ENCODE measurements around the gene DGCR6L. TPM values are rescaled to one million over a fixed set of nuclear protein-coding genes. Genes with fewer than 3 reads are reported as not detected.
"Not testable (repeated sequence)": the region's sequence is repeated elsewhere in the genome, so short reads cannot be mapped to it uniquely, and the experiment has no call there.

Gene DGCR6L
- total RNA-seq, 2 experiments from 2014 or later: 35.1 to 38.2 TPM

DNA sequence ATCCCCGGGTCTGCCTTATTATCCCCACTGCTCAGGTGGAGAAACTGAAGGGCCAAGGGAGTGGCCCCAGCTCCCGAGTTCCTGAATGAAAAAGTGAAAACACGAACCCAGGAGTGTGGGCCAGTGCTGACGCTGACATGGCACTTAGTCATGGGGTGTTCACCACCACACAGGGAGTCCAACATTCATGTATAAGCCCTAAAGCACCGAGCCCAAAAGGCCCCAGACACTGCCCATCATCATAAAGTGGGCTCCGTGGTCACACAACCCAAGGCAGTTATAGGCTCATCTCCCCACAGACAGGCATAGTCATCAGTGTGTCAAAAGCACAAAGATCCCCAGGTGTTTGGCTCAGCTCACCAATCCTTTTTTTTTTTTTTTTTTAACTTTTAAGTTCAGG, 32.7 kb upstream of the DGCR6L start:
- not testable (repeated sequence) for H3K4me3 Mint-ChIP-seq, H3K27ac Mint-ChIP-seq, DNase-seq

DNA sequence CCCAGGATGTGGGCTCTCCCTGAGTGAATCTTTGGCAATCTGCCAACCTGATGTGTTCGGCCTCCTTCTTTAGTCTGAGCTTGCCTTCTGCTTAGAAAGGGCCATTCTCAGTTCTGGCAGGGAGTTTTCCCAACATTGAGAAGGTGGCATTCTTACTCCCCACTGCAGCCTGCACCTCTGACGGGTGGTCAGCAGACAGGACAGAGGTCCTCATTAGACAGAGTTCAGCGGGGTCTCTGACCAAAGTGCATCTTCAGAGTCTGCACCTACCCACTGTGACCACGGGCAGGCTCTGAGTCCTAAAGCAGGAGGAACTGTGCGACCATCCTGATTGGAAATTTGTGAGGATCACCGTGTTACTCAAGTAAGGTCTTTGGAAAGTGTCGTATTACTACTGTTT, 26.7 kb upstream of the DGCR6L start:
- DNase-seq, H3K27ac Mint-ChIP-seq, H3K9me3 Mint-ChIP-seq, H3K27me3 Mint-ChIP-seq, H3K36me3 Mint-ChIP-seq, H3K4me1 Mint-ChIP-seq, H3K4me3 Mint-ChIP-seq: not testable (repeated sequence)

More for the DNA sequence above, 32.7 kb upstream of the DGCR6L start:
- H3K27me3 Mint-ChIP-seq, H3K9me3 Mint-ChIP-seq, H3K36me3 Mint-ChIP-seq, H3K4me1 Mint-ChIP-seq: not testable (repeated sequence)

DNA sequence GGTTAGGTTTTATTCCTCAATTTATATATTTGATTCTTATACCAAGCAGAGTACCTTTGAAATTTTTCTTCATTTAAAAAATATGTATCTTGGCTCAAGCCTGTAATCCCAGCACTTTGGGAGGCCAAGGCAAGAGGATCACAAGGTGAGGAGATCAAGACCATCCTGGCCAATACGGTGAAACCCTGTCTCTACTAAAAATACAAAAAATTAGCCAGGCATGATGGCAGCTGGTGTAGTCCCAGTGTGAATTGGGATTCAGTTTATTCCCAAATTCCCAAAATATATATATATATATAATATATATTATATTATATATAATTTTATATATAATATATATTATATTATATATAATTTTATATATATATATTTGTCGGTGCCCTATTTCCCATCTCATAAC, 18.4 kb upstream of the DGCR6L start:
- not testable (repeated sequence) for H3K27ac Mint-ChIP-seq, H3K4me1 Mint-ChIP-seq, H3K36me3 Mint-ChIP-seq, H3K9me3 Mint-ChIP-seq, DNase-seq, H3K4me3 Mint-ChIP-seq, H3K27me3 Mint-ChIP-seq

DNA sequence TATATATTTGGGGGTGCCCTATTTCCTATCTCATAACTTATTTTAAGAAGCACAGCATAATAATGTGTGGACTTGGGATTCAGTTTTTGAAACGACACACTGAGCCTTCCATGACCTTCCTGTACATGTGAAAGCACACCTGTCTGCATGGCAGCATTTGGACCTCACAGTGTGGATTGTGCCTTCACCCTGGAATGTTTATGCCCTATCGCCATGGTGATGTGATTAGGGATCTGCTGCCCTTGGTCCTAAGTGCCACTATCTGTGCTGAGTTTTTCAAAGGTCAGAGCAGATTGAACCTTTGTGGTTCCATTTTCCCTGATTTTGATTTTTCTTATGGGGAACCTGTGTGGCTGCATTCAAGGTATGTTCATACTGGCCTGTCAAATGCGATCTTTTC, 17.9 kb upstream of the DGCR6L start:
- H3K4me1 Mint-ChIP-seq, H3K27ac Mint-ChIP-seq, H3K9me3 Mint-ChIP-seq, DNase-seq, H3K36me3 Mint-ChIP-seq, H3K4me3 Mint-ChIP-seq, H3K27me3 Mint-ChIP-seq: not testable (repeated sequence)

DNA sequence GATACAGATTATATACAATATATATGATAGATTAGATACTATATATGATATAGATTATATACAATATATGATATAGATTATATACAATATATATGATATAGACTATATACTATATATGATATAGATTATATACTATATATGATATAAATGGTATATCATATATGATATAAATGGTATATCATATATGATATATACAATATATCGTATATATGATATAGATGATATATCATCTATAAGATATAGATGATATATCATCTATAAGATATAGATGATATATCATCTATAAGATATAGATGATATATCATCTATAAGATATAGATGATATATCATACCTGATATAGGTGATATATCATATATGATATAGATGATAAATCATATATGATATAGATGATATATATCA, 16.7 kb upstream of the DGCR6L start:
- H3K27me3 Mint-ChIP-seq, H3K4me1 Mint-ChIP-seq, H3K27ac Mint-ChIP-seq, H3K4me3 Mint-ChIP-seq, H3K36me3 Mint-ChIP-seq, DNase-seq, H3K9me3 Mint-ChIP-seq: not testable (repeated sequence)

DNA sequence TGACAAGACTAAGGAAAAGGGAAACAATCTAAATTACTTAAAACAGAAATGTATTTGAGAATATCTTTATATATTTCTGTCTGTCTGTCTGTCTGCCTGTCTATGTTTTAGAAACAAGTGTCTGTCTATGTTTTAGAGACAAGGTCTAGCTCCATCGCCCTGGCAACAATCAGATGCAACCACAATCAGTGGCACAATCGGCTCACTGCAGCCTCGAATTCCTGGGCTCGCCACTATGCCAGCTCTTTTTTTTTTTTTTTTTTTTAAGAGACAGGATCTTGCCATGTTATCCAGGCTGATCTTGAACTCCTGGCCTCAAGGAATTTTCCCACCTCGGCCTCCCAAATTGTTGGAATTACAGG, 8.7 kb upstream of the DGCR6L start:
- Mint-ChIP-seq H3K4me3 (peak overlapping the region; percentile 65), H3K4me1 (peaks cover 15% of the 10 kb centered on the region), H3K27ac (peak overlapping the region; percentile 92)
- H3K36me3 Mint-ChIP-seq, H3K27me3 Mint-ChIP-seq, H3K9me3 Mint-ChIP-seq, DNase-seq: not testable (repeated sequence)

DNA sequence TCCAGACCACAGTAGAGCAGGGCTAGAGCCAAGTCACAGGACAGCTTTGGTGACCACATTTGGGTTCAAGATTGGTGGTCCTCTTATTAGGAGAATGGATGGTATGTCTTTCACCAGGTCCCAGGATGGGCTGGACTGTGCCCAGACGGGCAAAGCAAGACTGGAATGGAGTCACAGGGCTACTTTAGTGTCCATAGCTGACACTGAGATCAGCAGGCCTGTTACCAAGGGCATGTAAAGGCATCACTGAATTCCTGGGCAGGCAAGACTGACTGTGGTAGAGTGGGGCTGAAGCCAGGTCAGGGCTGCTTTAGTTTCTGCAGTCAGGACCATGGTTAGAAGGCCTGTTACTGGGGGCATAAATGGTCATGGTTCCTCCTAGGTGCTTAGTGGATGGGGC, 6.1 kb upstream of the DGCR6L start:
- H3K4me1 Mint-ChIP-seq: peaks cover 37% of the 10 kb centered on the region
- not testable (repeated sequence) for H3K4me3 Mint-ChIP-seq, H3K36me3 Mint-ChIP-seq, DNase-seq, H3K9me3 Mint-ChIP-seq, H3K27me3 Mint-ChIP-seq
- H3K27ac Mint-ChIP-seq: peak overlapping the region; percentile 72

DNA sequence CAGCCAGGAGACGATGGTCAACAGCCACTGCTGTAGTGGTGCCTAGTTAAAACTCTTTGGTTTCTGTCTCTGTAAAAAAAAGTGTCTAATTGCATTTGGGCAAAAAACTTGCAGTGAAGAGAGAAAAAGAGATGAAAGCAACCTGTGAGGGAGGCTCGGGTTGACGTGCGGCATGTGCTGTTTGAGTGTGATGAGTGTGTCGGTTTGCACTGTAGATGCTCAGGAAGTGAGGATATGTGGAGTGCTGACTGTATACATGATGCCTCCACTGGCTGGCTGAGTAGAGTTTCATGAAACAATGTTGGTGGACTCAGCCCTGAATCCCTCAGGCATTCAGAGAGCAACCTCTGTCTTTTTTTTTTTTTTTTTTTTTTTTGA, 4.3 kb upstream of the DGCR6L start:
- Mint-ChIP-seq H3K4me3 (peak overlapping the region; percentile 3), H3K36me3 (no peaks in the 10 kb centered on the region), H3K27ac (peak overlapping the region; percentile 83), H3K9me3 (peaks cover 1% of the 10 kb centered on the region), H3K4me1 (peaks cover 46% of the 10 kb centered on the region), H3K27me3 (no peaks in the 10 kb centered on the region)
- DNase-seq: peak; percentile 46

DNA sequence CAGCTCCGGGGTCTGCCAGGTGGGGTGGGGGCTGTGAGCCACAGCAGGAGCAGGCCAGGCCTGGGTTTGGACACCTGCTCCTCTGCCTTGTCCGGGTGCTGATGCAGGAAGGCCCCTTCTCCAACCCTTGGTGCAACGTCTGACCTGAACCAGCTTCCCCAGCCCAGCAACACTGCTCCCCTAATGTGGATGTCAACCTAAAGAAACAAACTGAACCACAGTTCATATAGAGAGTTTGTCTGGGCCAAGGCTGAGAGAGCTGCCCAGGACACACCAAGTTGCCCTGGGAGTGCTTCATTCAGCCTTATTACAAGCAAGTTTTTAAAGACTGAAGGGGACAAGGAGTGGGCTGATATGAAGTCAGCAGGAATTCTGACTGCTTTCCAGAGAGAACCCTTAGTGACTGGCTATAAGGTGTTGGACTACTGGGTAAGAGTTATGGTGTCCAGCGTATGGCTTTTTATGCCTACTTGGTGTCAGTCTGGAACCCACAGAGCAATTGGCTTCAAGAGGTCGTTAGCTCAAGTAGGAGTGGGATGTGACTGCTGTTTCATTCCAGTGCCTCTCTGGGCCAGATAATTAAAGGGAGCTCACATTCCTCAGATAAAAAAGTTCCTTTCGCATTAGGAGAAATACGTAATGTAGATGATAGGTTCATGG, 1.8 kb upstream of the DGCR6L start:
- not testable (repeated sequence) for H3K36me3 Mint-ChIP-seq, H3K27me3 Mint-ChIP-seq, DNase-seq, H3K9me3 Mint-ChIP-seq, H3K27ac Mint-ChIP-seq
- peak overlapping the region; percentile 50 for H3K4me3 Mint-ChIP-seq
- H3K4me1 Mint-ChIP-seq: peaks cover 54% of the 10 kb centered on the region

DNA sequence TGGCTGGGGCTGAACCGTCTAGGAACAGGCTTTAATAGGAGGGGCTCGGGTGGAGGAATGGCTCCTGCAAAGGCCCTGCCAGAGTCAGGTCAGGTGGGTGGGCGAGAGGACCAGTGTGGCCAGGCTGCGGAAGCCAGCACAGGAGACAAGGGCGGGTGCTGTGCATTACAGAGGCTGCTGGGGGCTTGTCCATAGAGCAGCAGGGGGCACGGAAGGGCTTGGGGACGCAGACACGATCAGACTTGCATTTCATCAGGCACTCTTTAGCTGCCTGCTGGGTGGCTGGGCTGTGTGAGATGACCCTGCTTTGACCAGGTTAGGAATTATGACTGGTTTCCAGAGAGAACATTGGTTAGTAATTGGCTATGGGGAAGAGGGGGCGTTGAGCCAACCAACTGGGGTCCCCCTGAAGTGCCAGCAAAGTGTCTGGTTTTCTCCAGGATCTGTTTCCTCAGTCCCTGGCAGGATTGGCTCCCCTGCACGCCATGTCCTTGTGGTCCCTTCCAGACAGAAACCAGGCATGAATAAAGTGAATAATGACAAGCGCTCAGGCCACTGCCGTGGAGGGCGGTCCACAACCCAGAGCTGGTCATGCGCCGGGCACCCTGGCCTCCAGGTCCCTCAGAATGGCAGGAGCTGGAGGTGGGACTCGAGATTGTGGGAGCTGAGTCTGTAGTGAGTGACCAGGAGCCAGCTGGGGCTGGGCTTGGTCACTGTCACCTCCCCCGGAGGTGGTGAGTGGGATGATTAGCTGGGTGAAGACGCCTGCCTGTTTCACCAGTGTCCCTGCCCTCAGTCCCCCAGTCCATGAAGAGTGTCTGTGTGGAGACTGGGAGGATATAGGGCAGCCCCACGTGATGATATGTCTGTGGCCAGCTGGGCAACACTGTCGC, 1.0 kb upstream of the DGCR6L start:
- not testable (repeated sequence) for H3K36me3 Mint-ChIP-seq, H3K27me3 Mint-ChIP-seq, DNase-seq, H3K9me3 Mint-ChIP-seq
- Mint-ChIP-seq H3K4me3 (peak overlapping the region; percentile 87), H3K4me1 (peaks cover 54% of the 10 kb centered on the region), H3K27ac (peak overlapping the region; percentile 78)

DNA sequence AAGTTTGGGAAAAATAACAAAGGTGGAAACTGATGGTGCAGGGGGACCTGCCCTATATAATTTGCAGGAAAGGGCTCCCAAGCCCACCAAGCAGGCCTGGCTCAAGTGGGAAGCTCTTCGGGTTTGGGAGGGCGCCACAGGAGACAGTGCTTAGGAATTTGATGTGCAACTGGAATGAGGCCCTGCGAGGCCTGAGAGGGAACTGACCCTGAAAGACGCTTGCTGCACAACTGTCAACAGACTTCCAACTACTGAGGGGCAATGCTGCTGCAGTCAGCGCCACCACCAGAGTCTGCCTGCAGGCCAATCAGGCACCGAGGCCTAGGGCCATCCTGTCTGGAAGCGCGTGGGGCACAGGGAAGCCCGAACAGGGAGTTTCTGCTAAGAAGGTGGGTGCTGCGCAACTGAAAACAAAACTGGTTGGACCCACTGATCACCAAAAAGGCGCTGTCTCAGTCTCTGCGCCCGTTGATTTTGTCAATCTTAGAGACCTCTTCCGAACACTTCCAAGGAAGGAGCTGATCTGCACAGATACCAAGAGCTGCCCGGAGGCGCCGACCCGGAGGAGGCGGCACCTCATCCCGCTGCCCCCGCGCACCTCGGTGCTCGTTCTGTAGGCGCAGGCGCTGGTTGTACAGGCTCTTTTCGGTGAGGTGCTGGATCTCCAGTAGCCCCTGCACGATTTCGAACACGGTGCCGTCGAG, 667 bp downstream of the DGCR6L start:
- DNase-seq: peak; percentile 32

DNA sequence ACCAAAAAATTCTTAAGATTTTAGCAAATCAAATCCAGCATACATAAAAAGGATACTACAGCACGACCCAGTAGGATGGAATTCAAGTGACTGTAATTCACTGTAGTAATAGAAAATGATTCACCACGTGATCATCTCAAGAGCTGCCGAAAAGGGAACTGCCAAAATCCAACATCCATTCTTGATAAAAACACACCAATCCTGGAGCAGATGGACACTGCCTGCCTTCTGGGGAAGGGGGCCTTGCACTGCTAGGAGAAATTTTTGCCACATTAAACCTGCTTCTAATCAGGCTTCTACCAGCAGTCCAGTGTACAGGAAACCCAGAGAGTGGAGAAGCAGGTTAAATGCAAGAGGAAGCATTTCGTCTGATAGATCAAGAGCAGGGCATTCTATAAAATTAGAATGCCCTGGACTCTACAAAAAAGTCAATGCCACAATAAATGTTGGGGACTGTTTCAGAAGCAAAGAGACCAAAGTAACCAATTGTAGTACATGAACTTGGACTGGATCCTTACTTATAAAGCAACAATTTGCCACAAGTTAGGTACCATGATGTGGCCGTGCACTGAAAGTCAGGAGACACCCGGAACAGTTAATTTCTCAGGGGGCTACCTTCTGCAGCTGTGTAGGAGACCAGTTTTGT, 1.7 kb downstream of the DGCR6L start:
- not testable (repeated sequence) for H3K36me3 Mint-ChIP-seq, H3K27me3 Mint-ChIP-seq, H3K9me3 Mint-ChIP-seq, DNase-seq
- Mint-ChIP-seq H3K27ac (peak overlapping the region; percentile 12), H3K4me3 (peak overlapping the region; percentile 43), H3K4me1 (peaks cover 42% of the 10 kb centered on the region)

More for the DNA sequence above, 667 bp downstream of the DGCR6L start:
- no peaks in the 10 kb centered on the region for H3K27me3 Mint-ChIP-seq
- peak overlapping the region; percentile 79 for H3K27ac Mint-ChIP-seq
- H3K9me3 Mint-ChIP-seq: peaks cover 1% of the 10 kb centered on the region
- H3K4me1 Mint-ChIP-seq: peaks cover 52% of the 10 kb centered on the region
- H3K36me3 Mint-ChIP-seq: no peaks in the 10 kb centered on the region
- peak overlapping the region; percentile 87 for H3K4me3 Mint-ChIP-seq

DNA sequence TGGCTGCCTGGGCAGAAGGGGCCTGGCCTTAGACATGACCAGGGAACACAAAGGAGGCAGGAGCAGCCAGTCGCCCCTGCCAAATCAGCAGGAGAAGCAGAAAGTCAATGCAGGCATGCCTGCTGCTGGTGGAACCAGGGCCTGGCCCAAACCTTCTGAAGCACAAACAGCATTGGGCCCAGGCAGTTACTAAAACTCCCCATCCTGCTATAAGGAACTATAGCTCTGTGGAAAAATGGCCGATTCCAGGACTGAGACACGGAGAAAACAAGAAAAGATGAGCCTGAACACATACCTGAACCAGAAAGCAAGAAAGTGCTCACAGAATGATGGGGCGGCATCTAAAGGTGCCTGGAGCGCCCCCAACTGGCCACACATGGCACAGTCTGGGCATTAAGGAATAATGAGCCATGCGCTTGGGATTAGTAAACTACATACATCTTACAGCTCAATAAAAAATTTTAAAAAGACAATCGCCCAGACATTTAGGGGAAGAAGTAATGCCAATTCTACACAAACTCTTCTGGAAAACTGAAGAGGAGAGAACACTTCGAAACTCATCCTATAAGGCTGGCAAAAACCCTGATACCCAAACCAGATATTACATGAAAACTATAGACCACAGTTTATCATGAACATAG, 2.3 kb downstream of the DGCR6L start:
- not testable (repeated sequence) for H3K27ac Mint-ChIP-seq, H3K9me3 Mint-ChIP-seq
- peak overlapping the region; percentile 43 for H3K4me3 Mint-ChIP-seq

DNA sequence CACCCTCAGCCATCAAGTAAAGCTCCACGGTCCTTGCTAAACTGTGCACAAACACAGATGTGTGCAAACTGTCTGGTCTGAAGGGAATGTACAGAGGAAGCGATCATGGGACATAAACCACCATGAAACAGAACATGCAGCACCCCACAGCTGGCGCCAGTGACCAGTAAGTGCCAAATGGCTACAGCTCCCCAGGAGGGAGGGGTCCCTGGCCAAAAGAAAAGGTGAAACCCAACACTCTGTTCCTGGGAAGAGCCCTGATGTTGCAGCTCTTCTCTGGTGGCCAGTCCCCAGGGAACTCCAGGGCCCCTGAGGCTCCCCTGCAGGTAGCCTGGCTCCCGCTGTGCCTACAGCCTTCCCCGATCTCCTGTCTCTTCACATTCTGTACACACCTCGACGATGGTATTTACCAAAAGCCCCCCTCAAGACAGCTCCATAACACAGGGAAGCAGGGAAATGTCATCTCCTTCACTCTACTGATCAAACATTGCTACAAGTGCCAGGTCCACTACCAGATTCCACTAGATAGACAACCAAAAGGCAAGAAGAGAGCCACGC, 2.9 kb downstream of the DGCR6L start:
- Mint-ChIP-seq H3K9me3 (no peaks in the 10 kb centered on the region), H3K27me3 (no peaks in the 10 kb centered on the region), H3K27ac (no peak overlapping the region), H3K4me1 (peaks cover 33% of the 10 kb centered on the region), H3K4me3 (no peak overlapping the region), H3K36me3 (no peaks in the 10 kb centered on the region)
- no peak for DNase-seq

More for the DNA sequence above, 2.3 kb downstream of the DGCR6L start:
- H3K4me1 Mint-ChIP-seq: peaks cover 36% of the 10 kb centered on the region
- not testable (repeated sequence) for H3K27me3 Mint-ChIP-seq, H3K36me3 Mint-ChIP-seq
- DNase-seq: peak; percentile 24

Measured in activated naive CD8-positive, alpha-beta T cell treated with anti-CD3 and anti-CD28 coated beads for 36 hours (primary cell).